NCI-H526 (cell line): ENCODE results near the gene THPO.

Experiments
- DNase-seq, 2 experiments: peaks; one replicate each; lab custom pipeline; 2025; lab: John Stamatoyannopoulos, UW

The THPO gene

GRCh38 chr3:184384856-184385422, 6.9 kb upstream of the THPO start:
- DNase-seq = no peak

- no peak for DNase-seq
Observed at GRCh38 chr3:184384342-184384741, 6.3 kb upstream of the THPO start.

GRCh38 chr3:184383033-184383740, 5.2 kb upstream of the THPO start:
- no peak for DNase-seq

GRCh38 chr3:184382326-184383032, 4.5 kb upstream of the THPO start:
- no peak for DNase-seq

- peak in 1 of 2 experiments; percentile 49 for DNase-seq
Observed at GRCh38 chr3:184381261-184382224, 3.5 kb upstream of the THPO start.

GRCh38 chr3:184380627-184381260, 2.7 kb upstream of the THPO start:
- DNase-seq = no peak

- peak; percentile 15 to 48 for DNase-seq
Observed at GRCh38 chr3:184380185-184380626, 2.2 kb upstream of the THPO start.

- DNase-seq = no peak
Observed at GRCh38 chr3:184379358-184380184, 1.6 kb upstream of the THPO start, which contains the start of gene CHRD. TSS of gene CHRD (plus strand) at chr3:184380054. CDS start at chr3:184380319, 265 bp downstream.

- DNase-seq = no peak
Observed at GRCh38 chr3:184378651-184379357, 797 bp upstream of the THPO start.

- DNase-seq = no peak
Observed at GRCh38 chr3:184377374-184377773, 633 bp downstream of the THPO start.

- no peak for DNase-seq
Observed at GRCh38 chr3:184375747-184376461, 2.1 kb downstream of the THPO start.

GRCh38 chr3:184373422-184373821, 4.6 kb downstream of the THPO start:
- no peak for DNase-seq

- no peak for DNase-seq
Observed at GRCh38 chr3:184372911-184373310, 5.1 kb downstream of the THPO start.

GRCh38 chr3:184372296-184372821, 5.6 kb downstream of the THPO start:
- no peak for DNase-seq

GRCh38 chr3:184371570-184372018, 6.4 kb downstream of the THPO start:
- peak; percentile 71 to 91 for DNase-seq

- no peak for DNase-seq
Observed at GRCh38 chr3:184368586-184369183, 9.3 kb downstream of the THPO start.

- no peak for DNase-seq
Observed at GRCh38 chr3:184368116-184368515, 9.9 kb downstream of the THPO start.

- no peak for DNase-seq
Observed at GRCh38 chr3:184366619-184367289, 11.3 kb downstream of the THPO start.
